Measurements from ENCODE around the gene THYN1. TPM values are rescaled to one million over a fixed set of nuclear protein-coding genes. Genes with fewer than 3 reads are reported as not detected.
A peak's percentile ranks its signal among the peaks of the same experiment; 100 is the strongest.
"Not testable (repeated sequence)": the region's sequence is repeated elsewhere in the genome, so short reads cannot be mapped to it uniquely, and the experiment has no call there.

The THYN1 gene
- polyA plus RNA-seq, 3 donors, result 36.4 to 65.7 (median 57.6) TPM

- intact Hi-C loops (cut with micrococcal nuclease), result no loop called here
These were observed 30.5 kb upstream of the THYN1 start for GRCh38 chr11:134283461-134284230.

GRCh38 chr11:134282121-134283045 is 29.2 kb upstream of the THYN1 start:
- Mint-ChIP-seq H3K27me3 (ENCODE audit: low read depth in 3 of 3) (peaks cover 36 to 60% (median 54%) of the 10 kb centered on the region in 3 donors), H3K4me3 (peak overlapping the region in 1 of 2 donors; percentile 3), H3K27ac (no peak overlapping the region), H3K4me1 (peaks cover 2% of the 10 kb centered on the region), H3K9me3 (peaks cover 0 to 12% (median 9%) of the 10 kb centered on the region in 7 donors), H3K36me3 (no peaks in the 10 kb centered on the region)
- H4K20me1 ChIP-seq (ENCODE audit: insufficient read depth, low read length), result no peaks in the 10 kb centered on the region
- WGBS (ENCODE audit: insufficient coverage), result 94% methylated on average over 14 of the region's 22 CpGs
- H3K27me3 ChIP-seq (ENCODE audit: control insufficient read depth in 2 of 2, insufficient read depth in 2 of 2, low read length in 2 of 2), result peaks cover 19 to 40% of the 10 kb centered on the region in 2 donors
- TF ChIP-seq, protein P1, sequence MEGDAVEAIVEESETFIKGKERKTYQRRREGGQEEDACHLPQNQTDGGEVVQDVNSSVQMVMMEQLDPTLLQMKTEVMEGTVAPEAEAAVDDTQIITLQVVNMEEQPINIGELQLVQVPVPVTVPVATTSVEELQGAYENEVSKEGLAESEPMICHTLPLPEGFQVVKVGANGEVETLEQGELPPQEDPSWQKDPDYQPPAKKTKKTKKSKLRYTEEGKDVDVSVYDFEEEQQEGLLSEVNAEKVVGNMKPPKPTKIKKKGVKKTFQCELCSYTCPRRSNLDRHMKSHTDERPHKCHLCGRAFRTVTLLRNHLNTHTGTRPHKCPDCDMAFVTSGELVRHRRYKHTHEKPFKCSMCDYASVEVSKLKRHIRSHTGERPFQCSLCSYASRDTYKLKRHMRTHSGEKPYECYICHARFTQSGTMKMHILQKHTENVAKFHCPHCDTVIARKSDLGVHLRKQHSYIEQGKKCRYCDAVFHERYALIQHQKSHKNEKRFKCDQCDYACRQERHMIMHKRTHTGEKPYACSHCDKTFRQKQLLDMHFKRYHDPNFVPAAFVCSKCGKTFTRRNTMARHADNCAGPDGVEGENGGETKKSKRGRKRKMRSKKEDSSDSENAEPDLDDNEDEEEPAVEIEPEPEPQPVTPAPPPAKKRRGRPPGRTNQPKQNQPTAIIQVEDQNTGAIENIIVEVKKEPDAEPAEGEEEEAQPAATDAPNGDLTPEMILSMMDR (IDR thresholded peaks at IDR 0.05), result no peak
- no peak overlapping the region for H3K4me2 ChIP-seq (replicated peaks; ENCODE audit: extremely low read depth, low read length, poor library complexity, severe bottlenecking)
- peaks cover 3 to 15% of the 10 kb centered on the region in 2 donors for H3K9me3 ChIP-seq (replicated peaks in 1 of 2; ENCODE audit: control insufficient read depth in 1 of 2, insufficient read depth in 1 of 2, low read length in 2 of 2)
- H3K27ac ChIP-seq (ENCODE audit: low read depth in 1 of 2, low read length in 2 of 2), result no peak overlapping the region
- H3K9ac ChIP-seq (ENCODE audit: insufficient read depth, low read length, poor library complexity, severe bottlenecking), result no peak overlapping the region
- intact Hi-C loops (cut with micrococcal nuclease), result no loop called here
- no peaks in the 10 kb centered on the region for H3K4me1 ChIP-seq (ENCODE audit: control insufficient read depth in 1 of 2, insufficient read depth in 2 of 2, low read length in 2 of 2)
- no peaks in the 10 kb centered on the region for H3K36me3 ChIP-seq (replicated peaks in 1 of 2; ENCODE audit: control insufficient read depth in 1 of 2, insufficient read depth in 2 of 2, low read length in 2 of 2)
- no peaks in the 10 kb centered on the region for H3K79me2 ChIP-seq (ENCODE audit: insufficient read depth, low read length)
- no peak overlapping the region for H2AFZ ChIP-seq (ENCODE audit: insufficient read depth, low read depth, low read length, poor library complexity, severe bottlenecking)
- no peak overlapping the region for H3K4me3 ChIP-seq (replicated peaks in 1 of 3; ENCODE audit: low read depth in 2 of 3, low read length in 3 of 3)
- DNase-seq, result no peak

More at GRCh38 chr11:134283461-134284230, 30.5 kb upstream of the THYN1 start:
- TF ChIP-seq, protein P1 (IDR thresholded peaks at IDR 0.05), result no peak
- no peaks in the 10 kb centered on the region for H3K36me3 ChIP-seq (replicated peaks in 1 of 2; ENCODE audit: control insufficient read depth in 1 of 2, insufficient read depth in 2 of 2, low read length in 2 of 2)
- no peaks in the 10 kb centered on the region for H3K79me2 ChIP-seq (ENCODE audit: insufficient read depth, low read length)
- WGBS (ENCODE audit: insufficient coverage), result 96% methylated on average over 4 of the region's 16 CpGs
- H3K27ac ChIP-seq (ENCODE audit: low read depth in 1 of 2, low read length in 2 of 2), result no peak overlapping the region
- no peak for DNase-seq
- H3K4me2 ChIP-seq (replicated peaks; ENCODE audit: extremely low read depth, low read length, poor library complexity, severe bottlenecking), result no peak overlapping the region
- no peak overlapping the region for H3K4me3 Mint-ChIP-seq
- H3K9me3 Mint-ChIP-seq, result peaks cover 0 to 6% (median 2%) of the 10 kb centered on the region in 7 donors
- peaks cover 27 to 48% (median 42%) of the 10 kb centered on the region in 3 donors for H3K27me3 Mint-ChIP-seq (ENCODE audit: low read depth in 3 of 3)
- H4K20me1 ChIP-seq (ENCODE audit: insufficient read depth, low read length), result no peaks in the 10 kb centered on the region
- H3K4me3 ChIP-seq (replicated peaks in 1 of 3; ENCODE audit: low read depth in 2 of 3, low read length in 3 of 3), result no peak overlapping the region
- no peaks in the 10 kb centered on the region for H3K4me1 ChIP-seq (ENCODE audit: control insufficient read depth in 1 of 2, insufficient read depth in 2 of 2, low read length in 2 of 2)
- peaks cover 6 to 29% of the 10 kb centered on the region in 2 donors for H3K27me3 ChIP-seq (ENCODE audit: control insufficient read depth in 2 of 2, insufficient read depth in 2 of 2, low read length in 2 of 2)
- H3K9me3 ChIP-seq (replicated peaks in 1 of 2; ENCODE audit: control insufficient read depth in 1 of 2, insufficient read depth in 1 of 2, low read length in 2 of 2), result peaks cover 0 to 2% of the 10 kb centered on the region in 2 donors
- H3K36me3 Mint-ChIP-seq, result no peaks in the 10 kb centered on the region
- no peak overlapping the region for H3K9ac ChIP-seq (ENCODE audit: insufficient read depth, low read length, poor library complexity, severe bottlenecking)
- no peaks in the 10 kb centered on the region for H3K4me1 Mint-ChIP-seq
- no peak overlapping the region for H2AFZ ChIP-seq (ENCODE audit: insufficient read depth, low read depth, low read length, poor library complexity, severe bottlenecking)
- no peak overlapping the region for H3K27ac Mint-ChIP-seq

DNA sequence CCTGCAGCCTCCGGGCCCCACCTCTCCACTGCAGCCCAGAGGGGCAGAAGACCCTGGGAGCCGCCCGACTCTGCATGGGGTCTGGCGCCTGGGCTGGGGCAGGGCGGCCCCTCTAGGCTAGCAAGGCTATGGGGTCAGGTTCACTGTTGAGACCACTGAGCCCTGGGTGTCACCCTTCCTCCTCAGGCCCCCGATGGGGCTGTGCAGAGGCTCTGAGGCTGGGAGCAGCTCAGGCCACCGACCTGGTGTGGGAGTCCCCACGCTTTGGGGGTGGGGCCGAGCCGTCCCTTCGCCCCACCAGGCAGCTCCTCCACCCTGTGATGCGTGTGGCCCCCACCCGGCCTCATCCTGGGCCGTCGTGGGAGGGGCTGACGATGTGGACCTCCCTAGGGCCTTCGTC is 28.5 kb upstream of the THYN1 start:
- H3K4me3 Mint-ChIP-seq; H4K20me1 ChIP-seq (ENCODE audit: insufficient read depth, low read length); H2AFZ ChIP-seq (ENCODE audit: insufficient read depth, low read depth, low read length, poor library complexity, severe bottlenecking); intact Hi-C loops (cut with micrococcal nuclease); H3K4me1 ChIP-seq (ENCODE audit: control insufficient read depth in 1 of 2, insufficient read depth in 2 of 2, low read length in 2 of 2); H3K4me1 Mint-ChIP-seq; H3K9ac ChIP-seq (ENCODE audit: insufficient read depth, low read length, poor library complexity, severe bottlenecking); H3K4me2 ChIP-seq (replicated peaks; ENCODE audit: extremely low read depth, low read length, poor library complexity, severe bottlenecking); H3K79me2 ChIP-seq (ENCODE audit: insufficient read depth, low read length); H3K4me3 ChIP-seq (replicated peaks in 1 of 3; ENCODE audit: low read depth in 2 of 3, low read length in 3 of 3); H3K27ac ChIP-seq (ENCODE audit: low read depth in 1 of 2, low read length in 2 of 2); H3K36me3 Mint-ChIP-seq; H3K36me3 ChIP-seq (replicated peaks in 1 of 2; ENCODE audit: control insufficient read depth in 1 of 2, insufficient read depth in 2 of 2, low read length in 2 of 2); DNase-seq; H3K27ac Mint-ChIP-seq: not testable (repeated sequence)
- Mint-ChIP-seq H3K27me3 (ENCODE audit: low read depth in 3 of 3) (peaks cover 40 to 67% (median 62%) of the 10 kb centered on the region in 3 donors), H3K9me3 (peaks cover 0 to 16% (median 11%) of the 10 kb centered on the region in 7 donors)
- H3K9me3 ChIP-seq (replicated peaks in 1 of 2; ENCODE audit: control insufficient read depth in 1 of 2, insufficient read depth in 1 of 2, low read length in 2 of 2), result peaks cover 3 to 20% of the 10 kb centered on the region in 2 donors
- peaks cover 25 to 47% of the 10 kb centered on the region in 2 donors for H3K27me3 ChIP-seq (ENCODE audit: control insufficient read depth in 2 of 2, insufficient read depth in 2 of 2, low read length in 2 of 2)
- WGBS (ENCODE audit: insufficient coverage), result no CpG with 5 or more reads among the region's 17 CpGs
